ENCODE data around the gene BCOR.

DNA sequence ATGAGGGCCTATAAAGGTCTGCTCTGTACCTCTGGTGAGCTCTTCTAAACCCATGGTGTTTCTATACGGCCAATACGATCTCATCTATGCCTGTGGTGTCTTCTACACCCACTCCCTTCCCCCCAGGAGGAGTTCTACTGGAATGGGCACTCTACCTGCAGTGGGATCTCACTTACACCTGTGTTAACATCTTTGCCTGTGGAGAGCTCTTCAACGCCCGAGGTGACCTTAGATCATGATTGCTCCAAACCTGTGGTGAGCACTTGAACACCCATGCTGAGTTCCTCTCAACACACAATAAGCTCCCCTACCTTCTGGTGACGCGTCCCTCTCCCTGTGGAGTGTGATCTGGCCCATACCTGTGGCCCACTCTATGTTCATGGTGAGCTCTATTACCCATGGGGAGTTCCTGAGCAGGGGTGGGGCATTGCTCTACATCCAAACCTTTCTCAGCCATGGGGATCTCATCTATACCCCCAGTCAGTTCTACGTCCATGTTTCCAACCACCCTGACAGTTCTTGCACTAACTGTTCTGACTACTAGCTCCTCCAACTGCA lies 48.6 kb downstream of the BCOR start:
- TF ChIP-seq, protein P1, sequence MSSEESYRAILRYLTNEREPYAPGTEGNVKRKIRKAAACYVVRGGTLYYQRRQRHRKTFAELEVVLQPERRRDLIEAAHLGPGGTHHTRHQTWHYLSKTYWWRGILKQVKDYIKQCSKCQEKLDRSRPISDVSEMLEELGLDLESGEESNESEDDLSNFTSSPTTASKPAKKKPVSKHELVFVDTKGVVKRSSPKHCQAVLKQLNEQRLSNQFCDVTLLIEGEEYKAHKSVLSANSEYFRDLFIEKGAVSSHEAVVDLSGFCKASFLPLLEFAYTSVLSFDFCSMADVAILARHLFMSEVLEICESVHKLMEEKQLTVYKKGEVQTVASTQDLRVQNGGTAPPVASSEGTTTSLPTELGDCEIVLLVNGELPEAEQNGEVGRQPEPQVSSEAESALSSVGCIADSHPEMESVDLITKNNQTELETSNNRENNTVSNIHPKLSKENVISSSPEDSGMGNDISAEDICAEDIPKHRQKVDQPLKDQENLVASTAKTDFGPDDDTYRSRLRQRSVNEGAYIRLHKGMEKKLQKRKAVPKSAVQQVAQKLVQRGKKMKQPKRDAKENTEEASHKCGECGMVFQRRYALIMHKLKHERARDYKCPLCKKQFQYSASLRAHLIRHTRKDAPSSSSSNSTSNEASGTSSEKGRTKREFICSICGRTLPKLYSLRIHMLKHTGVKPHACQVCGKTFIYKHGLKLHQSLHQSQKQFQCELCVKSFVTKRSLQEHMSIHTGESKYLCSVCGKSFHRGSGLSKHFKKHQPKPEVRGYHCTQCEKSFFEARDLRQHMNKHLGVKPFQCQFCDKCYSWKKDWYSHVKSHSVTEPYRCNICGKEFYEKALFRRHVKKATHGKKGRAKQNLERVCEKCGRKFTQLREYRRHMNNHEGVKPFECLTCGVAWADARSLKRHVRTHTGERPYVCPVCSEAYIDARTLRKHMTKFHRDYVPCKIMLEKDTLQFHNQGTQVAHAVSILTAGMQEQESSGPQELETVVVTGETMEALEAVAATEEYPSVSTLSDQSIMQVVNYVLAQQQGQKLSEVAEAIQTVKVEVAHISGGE (CRISPR knock-in tag; IDR thresholded peaks at IDR 0.05): no peak
- TF ChIP-seq, protein P2, sequence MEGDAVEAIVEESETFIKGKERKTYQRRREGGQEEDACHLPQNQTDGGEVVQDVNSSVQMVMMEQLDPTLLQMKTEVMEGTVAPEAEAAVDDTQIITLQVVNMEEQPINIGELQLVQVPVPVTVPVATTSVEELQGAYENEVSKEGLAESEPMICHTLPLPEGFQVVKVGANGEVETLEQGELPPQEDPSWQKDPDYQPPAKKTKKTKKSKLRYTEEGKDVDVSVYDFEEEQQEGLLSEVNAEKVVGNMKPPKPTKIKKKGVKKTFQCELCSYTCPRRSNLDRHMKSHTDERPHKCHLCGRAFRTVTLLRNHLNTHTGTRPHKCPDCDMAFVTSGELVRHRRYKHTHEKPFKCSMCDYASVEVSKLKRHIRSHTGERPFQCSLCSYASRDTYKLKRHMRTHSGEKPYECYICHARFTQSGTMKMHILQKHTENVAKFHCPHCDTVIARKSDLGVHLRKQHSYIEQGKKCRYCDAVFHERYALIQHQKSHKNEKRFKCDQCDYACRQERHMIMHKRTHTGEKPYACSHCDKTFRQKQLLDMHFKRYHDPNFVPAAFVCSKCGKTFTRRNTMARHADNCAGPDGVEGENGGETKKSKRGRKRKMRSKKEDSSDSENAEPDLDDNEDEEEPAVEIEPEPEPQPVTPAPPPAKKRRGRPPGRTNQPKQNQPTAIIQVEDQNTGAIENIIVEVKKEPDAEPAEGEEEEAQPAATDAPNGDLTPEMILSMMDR (IDR thresholded peaks at IDR 0.05 in 2 of 3, conservative IDR thresholded peaks at IDR 0.05 in 1 of 3; ENCODE audit: insufficient read depth in 2 of 3, low read depth in 1 of 3, low read length in 3 of 3): no peak
- no peak for TF ChIP-seq POLR3A (IDR thresholded peaks at IDR 0.05; ENCODE audit: borderline replicate concordance, extremely low read depth, insufficient read depth, insufficient read length)
- TF ChIP-seq TRIM28 (IDR thresholded peaks at IDR 0.05): no peak
- TF ChIP-seq ZNF224 (CRISPR knock-in tag; IDR thresholded peaks at IDR 0.05): no peak
- TF ChIP-seq HDAC2 (IDR thresholded peaks at IDR 0.05): no peak
- TF ChIP-seq, protein P3, sequence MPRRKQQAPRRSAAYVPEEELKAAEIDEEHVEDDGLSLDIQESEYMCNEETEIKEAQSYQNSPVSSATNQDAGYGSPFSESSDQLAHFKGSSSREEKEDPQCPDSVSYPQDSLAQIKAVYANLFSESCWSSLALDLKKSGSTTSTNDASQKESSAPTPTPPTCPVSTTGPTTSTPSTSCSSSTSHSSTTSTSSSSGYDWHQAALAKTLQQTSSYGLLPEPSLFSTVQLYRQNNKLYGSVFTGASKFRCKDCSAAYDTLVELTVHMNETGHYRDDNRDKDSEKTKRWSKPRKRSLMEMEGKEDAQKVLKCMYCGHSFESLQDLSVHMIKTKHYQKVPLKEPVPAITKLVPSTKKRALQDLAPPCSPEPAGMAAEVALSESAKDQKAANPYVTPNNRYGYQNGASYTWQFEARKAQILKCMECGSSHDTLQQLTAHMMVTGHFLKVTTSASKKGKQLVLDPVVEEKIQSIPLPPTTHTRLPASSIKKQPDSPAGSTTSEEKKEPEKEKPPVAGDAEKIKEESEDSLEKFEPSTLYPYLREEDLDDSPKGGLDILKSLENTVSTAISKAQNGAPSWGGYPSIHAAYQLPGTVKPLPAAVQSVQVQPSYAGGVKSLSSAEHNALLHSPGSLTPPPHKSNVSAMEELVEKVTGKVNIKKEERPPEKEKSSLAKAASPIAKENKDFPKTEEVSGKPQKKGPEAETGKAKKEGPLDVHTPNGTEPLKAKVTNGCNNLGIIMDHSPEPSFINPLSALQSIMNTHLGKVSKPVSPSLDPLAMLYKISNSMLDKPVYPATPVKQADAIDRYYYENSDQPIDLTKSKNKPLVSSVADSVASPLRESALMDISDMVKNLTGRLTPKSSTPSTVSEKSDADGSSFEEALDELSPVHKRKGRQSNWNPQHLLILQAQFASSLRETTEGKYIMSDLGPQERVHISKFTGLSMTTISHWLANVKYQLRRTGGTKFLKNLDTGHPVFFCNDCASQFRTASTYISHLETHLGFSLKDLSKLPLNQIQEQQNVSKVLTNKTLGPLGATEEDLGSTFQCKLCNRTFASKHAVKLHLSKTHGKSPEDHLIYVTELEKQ (CRISPR knock-in tag; IDR thresholded peaks at IDR 0.05): no peak
- TF ChIP-seq SP1 (CRISPR knock-in tag; IDR thresholded peaks at IDR 0.05): no peak
- no peak for TF ChIP-seq ZZZ3 (IDR thresholded peaks at IDR 0.05)
- no peak for TF ChIP-seq CREM (IDR thresholded peaks at IDR 0.05; ENCODE audit: low read depth)
- TF ChIP-seq SP2 (IDR thresholded peaks at IDR 0.05; ENCODE audit: extremely low read depth, low read depth, low read length, poor library complexity, severe bottlenecking): no peak
- no peak for TF ChIP-seq CEBPG (CRISPR knock-in tag; IDR thresholded peaks at IDR 0.05)
- no peak for TF ChIP-seq CEBPG (tag; conservative IDR thresholded peaks at IDR 0.05 in 1 of 2, IDR thresholded peaks at IDR 0.05 in 1 of 2)
- TF ChIP-seq, protein P4, sequence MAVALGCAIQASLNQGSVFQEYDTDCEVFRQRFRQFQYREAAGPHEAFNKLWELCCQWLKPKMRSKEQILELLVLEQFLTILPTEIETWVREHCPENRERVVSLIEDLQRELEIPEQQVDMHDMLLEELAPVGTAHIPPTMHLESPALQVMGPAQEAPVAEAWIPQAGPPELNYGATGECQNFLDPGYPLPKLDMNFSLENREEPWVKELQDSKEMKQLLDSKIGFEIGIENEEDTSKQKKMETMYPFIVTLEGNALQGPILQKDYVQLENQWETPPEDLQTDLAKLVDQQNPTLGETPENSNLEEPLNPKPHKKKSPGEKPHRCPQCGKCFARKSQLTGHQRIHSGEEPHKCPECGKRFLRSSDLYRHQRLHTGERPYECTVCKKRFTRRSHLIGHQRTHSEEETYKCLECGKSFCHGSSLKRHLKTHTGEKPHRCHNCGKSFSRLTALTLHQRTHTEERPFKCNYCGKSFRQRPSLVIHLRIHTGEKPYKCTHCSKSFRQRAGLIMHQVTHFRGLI (CRISPR knock-in tag; IDR thresholded peaks at IDR 0.05): no peak
- no peak for TF ChIP-seq RAD21 (CRISPR knock-in tag; conservative IDR thresholded peaks at IDR 0.05 in 1 of 2, IDR thresholded peaks at IDR 0.05 in 1 of 2)
